ENCODE data around the gene SMG1.

The SMG1 gene

GRCh38 chr16:18842565-18842964 is 83.6 kb downstream of the SMG1 start:
- no peak for DNase-seq

- DNase-seq = no peak
Measured at GRCh38 chr16:18841833-18842525, 84.2 kb downstream of the SMG1 start.

GRCh38 chr16:18839555-18839954 is 86.7 kb downstream of the SMG1 start:
- no peak for DNase-seq

GRCh38 chr16:18836702-18837101 is 89.5 kb downstream of the SMG1 start:
- no peak for DNase-seq

- DNase-seq = no peak
Measured at GRCh38 chr16:18834864-18835263, 91.3 kb downstream of the SMG1 start.

GRCh38 chr16:18833707-18834505 is 92.3 kb downstream of the SMG1 start:
- no peak for DNase-seq

- no peak for DNase-seq
Measured at GRCh38 chr16:18832613-18833012, 93.6 kb downstream of the SMG1 start.

- no peak for DNase-seq
Measured at GRCh38 chr16:18832006-18832405, 94.2 kb downstream of the SMG1 start.

- DNase-seq = no peak
Measured at GRCh38 chr16:18829251-18829650, 97.0 kb downstream of the SMG1 start.

GRCh38 chr16:18827890-18828289 is 98.3 kb downstream of the SMG1 start:
- DNase-seq = no peak

GRCh38 chr16:18816286-18816685 is 109.9 kb downstream of the SMG1 start:
- DNase-seq = no peak

GRCh38 chr16:18811925-18812324 is 114.3 kb downstream of the SMG1 start:
- no peak for DNase-seq

GRCh38 chr16:18809165-18809564 is 117.0 kb downstream of the SMG1 start:
- DNase-seq = no peak

GRCh38 chr16:18805257-18805773 is 120.9 kb downstream of the SMG1 start:
- no peak for DNase-seq

- DNase-seq = no peak
Measured at GRCh38 chr16:18804540-18804939, 121.7 kb downstream of the SMG1 start.

- DNase-seq = peak; percentile 27
Measured at GRCh38 chr16:18803569-18804462, 122.4 kb downstream of the SMG1 start.

GRCh38 chr16:18802767-18803343 is 123.4 kb downstream of the SMG1 start:
- DNase-seq = no peak

GRCh38 chr16:18801145-18801972 is 124.8 kb downstream of the SMG1 start, which contains the start of gene ARL6IP1:
ARL6IP1 (minus strand) TSS chr16:18801549; CDS start chr16:18801466, 83 bp downstream.
- DNase-seq = peak; percentile 100

- DNase-seq = peak; percentile 19
Measured at GRCh38 chr16:18800775-18801144, 125.4 kb downstream of the SMG1 start.

GRCh38 chr16:18800293-18800692 is 125.9 kb downstream of the SMG1 start:
- no peak for DNase-seq

GRCh38 chr16:18799500-18799899 is 126.7 kb downstream of the SMG1 start:
- no peak for DNase-seq
